ENCODE measurements around the gene C17orf100.

Gene C17orf100

GRCh38 chr17:6695051-6695450 is 43.5 kb downstream of the C17orf100 start:
- FAIRE-seq = no peak

DNA sequence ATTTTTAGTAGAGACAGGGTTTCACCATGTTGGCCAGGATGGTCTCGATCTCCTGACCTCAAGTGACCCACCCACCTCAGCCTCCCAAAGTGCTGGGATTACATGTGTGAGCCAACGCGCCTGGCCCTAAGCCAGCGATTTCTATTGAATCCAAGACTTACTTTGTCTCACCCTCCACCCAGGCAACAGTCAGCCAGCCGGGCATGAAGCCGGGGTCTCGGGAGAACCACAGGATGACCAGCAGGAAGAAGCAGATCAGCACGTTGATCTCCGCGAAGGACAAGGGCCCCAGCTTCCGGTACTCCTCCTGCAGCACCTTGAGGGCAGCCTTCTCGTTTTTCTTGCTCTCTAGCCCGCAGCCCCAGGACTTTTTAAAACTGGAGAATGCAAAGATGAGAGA is 44.0 kb downstream of the C17orf100 start:
- no peak for FAIRE-seq

DNA sequence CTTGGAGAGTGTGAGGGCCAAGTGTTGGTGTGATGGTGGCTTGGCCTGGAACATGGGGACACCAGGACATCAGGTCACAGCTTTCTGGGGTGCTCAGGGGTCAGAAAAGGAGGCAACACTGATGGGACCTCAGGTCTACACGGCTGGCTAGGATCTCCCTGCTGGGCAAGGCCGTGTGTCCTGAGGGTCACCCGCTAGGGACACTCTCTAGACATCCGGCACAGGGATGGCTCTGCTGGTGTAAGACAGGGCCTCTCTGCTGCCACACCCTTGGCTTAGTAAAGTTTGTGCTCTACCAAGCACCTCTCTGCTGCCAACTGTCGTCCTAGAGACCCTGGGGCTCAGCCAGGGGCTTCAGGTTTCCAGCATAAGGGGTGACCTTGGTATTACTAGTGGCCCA is 45.3 kb downstream of the C17orf100 start:
- no peak for FAIRE-seq

DNA sequence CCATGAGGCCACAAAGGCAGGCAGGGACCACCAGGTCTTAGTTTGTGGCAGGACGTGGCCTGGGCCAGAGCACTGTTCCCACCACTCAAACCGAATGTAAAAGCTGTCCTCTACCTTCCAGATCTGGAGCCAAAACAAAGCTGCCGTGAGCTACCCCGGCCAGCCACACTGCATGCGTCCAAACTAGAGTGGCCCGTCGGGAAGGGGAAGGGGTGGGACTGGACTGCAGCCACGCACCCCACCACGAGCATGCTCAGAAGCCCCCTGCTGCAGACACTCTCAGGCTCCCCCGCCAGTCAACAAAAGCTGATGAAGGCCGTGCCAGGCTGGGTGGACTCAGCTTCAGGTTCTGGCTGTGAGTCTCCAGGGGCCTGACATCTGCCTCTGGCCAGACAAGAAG is 46.4 kb downstream of the C17orf100 start:
- no peak for FAIRE-seq

DNA sequence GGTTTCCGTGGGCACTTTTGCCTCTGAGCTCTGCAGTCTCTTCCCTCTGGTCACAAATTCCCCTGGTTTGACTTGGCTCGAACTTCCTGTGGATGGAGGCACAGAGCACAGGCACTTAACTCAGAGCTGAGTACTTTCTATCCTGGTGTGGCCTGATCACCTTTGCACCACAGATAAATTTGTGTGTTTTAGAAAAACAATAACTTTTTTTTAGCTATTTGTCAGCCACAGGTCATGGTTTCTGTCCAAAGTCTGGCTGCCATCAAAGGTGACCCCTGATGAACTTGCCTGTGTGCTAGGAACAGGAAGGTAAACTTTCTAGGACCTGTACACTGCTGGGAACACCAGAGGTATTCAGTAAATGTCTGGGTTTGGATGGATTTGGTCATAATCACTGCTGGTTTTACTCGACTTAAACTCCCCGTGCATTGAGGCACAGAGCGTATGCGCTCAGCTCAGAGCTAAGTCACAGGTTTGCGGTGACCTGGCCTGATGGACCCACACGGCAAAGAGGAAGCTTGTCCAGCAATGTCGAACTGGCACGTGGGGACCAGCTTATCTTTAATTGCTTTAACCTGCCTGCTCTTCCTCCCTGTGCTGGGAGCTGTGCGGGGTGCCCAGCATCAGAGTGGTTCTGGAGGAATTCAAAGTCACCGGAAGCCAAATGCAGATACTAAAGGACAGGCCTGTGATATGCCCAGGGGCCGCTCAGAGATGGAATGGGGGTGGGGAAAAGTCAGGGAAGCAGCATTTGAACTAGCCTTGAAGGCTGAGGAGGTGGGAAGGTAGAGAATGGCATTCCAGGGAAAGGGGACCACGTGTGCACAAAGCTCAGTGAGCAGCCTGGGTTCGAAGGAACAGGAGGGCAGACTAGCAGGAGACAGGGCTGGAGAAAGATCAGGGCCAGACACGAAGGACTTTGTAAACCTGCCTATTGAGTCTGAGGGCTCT is 48.7 kb downstream of the C17orf100 start:
- FAIRE-seq = no peak

GRCh38 chr17:6700948-6701307 is 49.4 kb downstream of the C17orf100 start:
- FAIRE-seq = no peak

- no peak for FAIRE-seq
These were observed 50.2 kb downstream of the C17orf100 start for GRCh38 chr17:6701719-6702118.

GRCh38 chr17:6702567-6703215 is 51.1 kb downstream of the C17orf100 start:
- no peak for FAIRE-seq
